ENCODE results near the gene CARMIL1. TPM values are rescaled to one million over a fixed set of nuclear protein-coding genes. Genes with fewer than 3 reads are reported as not detected.

The CARMIL1 gene
- total RNA-seq, 1 experiment from 2014 or later = 23.6 TPM

- Histone ChIP-seq H2BK12ac (ENCODE audit: insufficient read length, low read depth, low read length) (no peak overlapping the region), H3K23me2 (ENCODE audit: insufficient read length, low read depth, low read length, poor library complexity, severe bottlenecking) (no peaks in the 10 kb centered on the region), H4K91ac (ENCODE audit: insufficient read length, low read depth, low read length) (no peak overlapping the region), H3K18ac (ENCODE audit: insufficient read length, low read depth, low read length) (no peak overlapping the region), H3K14ac (ENCODE audit: insufficient read depth, low read length) (no peak overlapping the region), H2AFZ (ENCODE audit: low read length) (no peak overlapping the region), H3K4me2 (ENCODE audit: insufficient read depth, insufficient read length, low read length) (no peak overlapping the region), H3K79me1 (ENCODE audit: insufficient read depth, low read depth, low read length, poor library complexity, severe bottlenecking) (peaks cover 11% of the 10 kb centered on the region), H2BK20ac (ENCODE audit: low read depth, low read length, poor library complexity, severe bottlenecking) (no peak overlapping the region), H3K27ac (ENCODE audit: insufficient read length, low read depth, low read length) (no peak overlapping the region), H3K9ac (ENCODE audit: extremely low read depth, insufficient read length, low read length) (no peak overlapping the region), H3K23ac (ENCODE audit: insufficient read length, low read depth, low read length) (no peak overlapping the region), H2AK5ac (ENCODE audit: insufficient read length, low read length) (no peak overlapping the region), H2BK120ac (ENCODE audit: low read depth, low read length, poor library complexity, severe bottlenecking) (no peak overlapping the region), H3K4me1 (ENCODE audit: insufficient read depth, low read length) (no peaks in the 10 kb centered on the region; the same call in 1 of the 2 replicates), H3K56ac (ENCODE audit: insufficient read length, low read depth, low read length) (no peak overlapping the region), H3K27me3 (ENCODE audit: insufficient read depth, low read length) (no peaks in the 10 kb centered on the region), H3K79me2 (ENCODE audit: insufficient read depth, low read length) (no peaks in the 10 kb centered on the region; the same call in 1 of the 2 replicates), H3T11ph (ENCODE audit: low read length) (no peak overlapping the region), H3K4ac (ENCODE audit: low read depth, low read length) (no peak overlapping the region), H2BK5ac (ENCODE audit: insufficient read length, low read length) (no peak overlapping the region), H4K20me1 (ENCODE audit: control insufficient read depth, insufficient read depth, insufficient read length) (no peaks in the 10 kb centered on the region), H4K8ac (replicated peaks; ENCODE audit: insufficient read length, low read depth, low read length) (no peak overlapping the region), H2BK15ac (ENCODE audit: low read depth, low read length) (no peak overlapping the region), H3K9me3 (ENCODE audit: control insufficient read depth, low read depth, low read length) (no peaks in the 10 kb centered on the region), H4K5ac (ENCODE audit: insufficient read length, low read depth, low read length) (no peak overlapping the region)
- Mint-ChIP-seq H3K27me3 (ENCODE audit: low read depth) (no peaks in the 10 kb centered on the region), H3K4me3 (no peak overlapping the region), H3K27ac (no peak overlapping the region; a peak in 1 of 7 replicates), H3K4me1 (peaks cover 31% of the 10 kb centered on the region in 2 experiments), H3K9me3 (no peaks in the 10 kb centered on the region), H3K36me3 (ENCODE audit: insufficient read depth in 1 of 3, low read depth in 3 of 3) (no peaks in the 10 kb centered on the region)
- WGBS (ENCODE audit: extremely low coverage, insufficient read length, low lambda C conversion rate) = no CpG with 5 or more reads among the region's 4 CpGs
- no peak for TF ChIP-seq CTCF (conservative IDR thresholded peaks at IDR 0.05)
- no peak for DNase-seq
Measured at GRCh38 chr6:25292384-25292783, 13.2 kb downstream of the CARMIL1 start.

Measured in H9 (cell line).